Raji (cell line): ENCODE data around the gene CHST12.

ENCODE experiments used
- POLR2A ChIP-seq: IDR thresholded peaks from 2 replicates; pipeline ENCODE4 v1.6.1; 2011; ENCODE audit warnings: low read depth, low read length, control low read depth; ENCODE audit not compliant: insufficient read depth

Gene CHST12

GRCh38 chr7:2416650-2417049, 13.2 kb downstream of the CHST12 start:
- no peak for TF ChIP-seq POLR2A

GRCh38 chr7:2417981-2418481, 14.6 kb downstream of the CHST12 start:
- TF ChIP-seq POLR2A: no peak

GRCh38 chr7:2420216-2420933, 17.0 kb downstream of the CHST12 start:
- TF ChIP-seq POLR2A: no peak

GRCh38 chr7:2421943-2422310, 18.5 kb downstream of the CHST12 start:
- no peak for TF ChIP-seq POLR2A

- TF ChIP-seq POLR2A: no peak
These were observed 22.3 kb downstream of the CHST12 start for GRCh38 chr7:2425749-2426148.

GRCh38 chr7:2431260-2431867, 28.0 kb downstream of the CHST12 start:
- TF ChIP-seq POLR2A: no peak

- no peak for TF ChIP-seq POLR2A
These were observed 29.7 kb downstream of the CHST12 start for GRCh38 chr7:2432910-2433712.

- TF ChIP-seq POLR2A: no peak
These were observed 30.5 kb downstream of the CHST12 start for GRCh38 chr7:2433713-2434550.

- no peak for TF ChIP-seq POLR2A
These were observed 31.7 kb downstream of the CHST12 start for GRCh38 chr7:2435146-2435545.

GRCh38 chr7:2436341-2437104, 33.1 kb downstream of the CHST12 start:
- TF ChIP-seq POLR2A: no peak

- no peak for TF ChIP-seq POLR2A
These were observed 33.7 kb downstream of the CHST12 start for GRCh38 chr7:2437136-2437535.

GRCh38 chr7:2437537-2438148, 34.2 kb downstream of the CHST12 start:
- no peak for TF ChIP-seq POLR2A

- TF ChIP-seq POLR2A: no peak
These were observed 34.8 kb downstream of the CHST12 start for GRCh38 chr7:2438186-2438585.

- no peak for TF ChIP-seq POLR2A
These were observed 35.4 kb downstream of the CHST12 start for GRCh38 chr7:2438775-2439174.
